K562 (cell line): ENCODE measurements around the gene PLEKHH2. TPM values are rescaled to one million over a fixed set of nuclear protein-coding genes. Genes with fewer than 3 reads are reported as not detected.

Experiments used
- E4F1 ChIP-seq: fragments of 250-450 bp; sonication (Bioruptor Pico); IDR thresholded peaks from 2 replicates; pipeline ENCODE4 v1.5.0; 2021; ENCODE audit warnings: mild to moderate bottlenecking, borderline replicate concordance
- GTF2B ChIP-seq: IDR thresholded peaks from 2 replicates; pipeline ENCODE4 v1.6.1; 2011; ENCODE audit not compliant: insufficient read length; ENCODE audit errors: extremely low read depth
- HMGN3 ChIP-seq: IDR thresholded peaks from 2 replicates; pipeline ENCODE4 v1.6.1; 2011; ENCODE audit warnings: borderline replicate concordance, low read depth, mild to moderate bottlenecking, mixed read lengths, low read length; ENCODE audit not compliant: insufficient read length; ENCODE audit errors: extremely low read depth
- MYNN ChIP-seq, 2 experiments: sonication (generic); formaldehyde crosslinking in 1 of 2; IDR thresholded peaks; 2 replicates each; pipeline versions ENCODE4 v1.5.0 to v1.6.1; 2016 to 2020; ENCODE audit warnings: antibody characterized with exemption in 1 of 2, missing genetic modification reagents in 1 of 2
- POLR2A ChIP-seq: fragments of 450-650 bp; conservative IDR thresholded peaks from 2 replicates; pipeline ENCODE4 v1.6.1; 2016
- RBFOX2 ChIP-seq: fragments of 200-400 bp; formaldehyde crosslinking; IDR thresholded peaks from 2 replicates; pipeline ENCODE4 v1.6.1; 2017; ENCODE audit warnings: low read depth, mild to moderate bottlenecking, low read length, moderate library complexity
- RBM39 ChIP-seq: fragments of 200-400 bp; formaldehyde crosslinking; optimal IDR thresholded peaks from 2 replicates; pipeline ENCODE3; 2018; ENCODE audit warnings: low read depth, low read length
- STAT6 ChIP-seq: sonication (generic); formaldehyde crosslinking; IDR thresholded peaks from 2 replicates; pipeline ENCODE4 v1.8.1; 2023; ENCODE audit warnings: mild to moderate bottlenecking, missing genetic modification reagents
- TAF15 ChIP-seq: fragments of 200-400 bp; formaldehyde crosslinking; IDR thresholded peaks from 2 replicates; pipeline ENCODE4 v1.6.1; 2017; ENCODE audit warnings: mild to moderate bottlenecking, low read depth, low read length, moderate library complexity
- TARDBP ChIP-seq: fragments of 450-650 bp; IDR thresholded peaks from 2 replicates; pipeline ENCODE4 v1.6.1; 2016
- TCF3 ChIP-seq: sonication (generic); formaldehyde crosslinking; IDR thresholded peaks from 2 replicates; pipeline ENCODE4 v1.4.0; 2020; ENCODE audit warnings: mild to moderate bottlenecking, missing genetic modification reagents
- ZBTB43 ChIP-seq: sonication (generic); formaldehyde crosslinking; IDR thresholded peaks from 2 replicates; pipeline ENCODE4 v1.8.0; 2023; ENCODE audit warnings: mild to moderate bottlenecking, missing genetic modification reagents
- ZNF274 ChIP-seq: IDR thresholded peaks from 2 replicates; pipeline ENCODE4 v1.6.1; 2011; ENCODE audit warnings: low read depth, mild to moderate bottlenecking, low read length, moderate library complexity, borderline replicate concordance
- ZNF740 ChIP-seq, 3 experiments: fragments of 200-800 bp in 1 of 3; sonication (Bioruptor generic) in 1 of 3; sonication (generic) in 1 of 3; formaldehyde crosslinking in 1 of 3; IDR thresholded peaks; 2 replicates each; pipeline versions ENCODE4 v1.6.1 to v1.8.0; 2016 to 2022; ENCODE audit warnings: mild to moderate bottlenecking in 2 of 3, missing compliant biosample characterization in 2 of 3, missing genetic modification characterization in 2 of 3, missing genetic modification reagents in 1 of 3
- ZNF778 ChIP-seq: fragments of 450-650 bp; formaldehyde crosslinking; IDR thresholded peaks from 2 replicates; pipeline ENCODE4 v1.4.0; 2020; ENCODE audit warnings: mild to moderate bottlenecking, moderate library complexity
- polyA plus RNA-seq, 8 experiments: library from polyadenylated mRNA; depleted of rRNA in 4 of 8; stranded (reverse) in 5 of 8; unstranded in 3 of 8; fragments of >200 nt; fragmentation: Nextera tagmentation in 2 of 8; fragmentation: Illumina TruSeq in 1 of 8; extraction: Ambion mirVana in 2 of 8; extraction: Trizol in 1 of 8; gene quantifications; 2 replicates each; pipeline versions ENCODE4 v1.2.1 to v1.2.3, GENCODE V29; 2011 to 2014; ENCODE audit warnings: inconsistent platforms in 1 of 8, missing spikeins in 1 of 8
- total RNA-seq, 7 experiments: library from RNA; depleted of rRNA in 6 of 7; stranded (reverse); fragments of >200 nt in 6 of 7; fragmentation: Illumina TruSeq in 2 of 7; extraction: Trizol in 2 of 7; gene quantifications; 2 replicates each; pipeline versions ENCODE4 v1.2.1 to v1.2.3, GENCODE V29; 2011 to 2021; ENCODE audit warnings: low replicate concordance in 1 of 7

The PLEKHH2 gene
- total and polyA plus RNA-seq, 9 of the 15 experiments (the other 6 are each of a cell fraction or from before 2014, with no cell fraction given) = 0.77 to 13.5 (median 2.7) TPM

GRCh38 chr2:43724728-43725526 lies 87.9 kb downstream of the PLEKHH2 start (continued):
- TF ChIP-seq MYNN (IDR thresholded peaks at IDR 0.05) (peak; percentile 62; the same call in 1 of the 2 replicates), MYNN (CRISPR knock-in tag; IDR thresholded peaks at IDR 0.05) (no peak), HMGN3 (peak; percentile 45), E4F1 (CRISPR knock-in tag) (no peak), ZNF778 (no peak), ZNF740 (CRISPR knock-in tag; IDR thresholded peaks at IDR 0.05) (0 out of 2 replicates have a peak, but pooled peaks have one; percentile 19), ZNF740 (tag; IDR thresholded peaks at IDR 0.05) (peak in 1 of 2 experiments; percentile 37; a peak in 1 of 4 replicates), RBFOX2 (no peak), POLR2A (no peak), TAF15 (no peak), TCF3 (CRISPR knock-in tag) (peak; percentile 97), TARDBP (peak; percentile 74; the same call in 1 of the 2 replicates), RBM39 (no peak), ZNF274 (peak; percentile 79; the same call in 1 of the 2 replicates), ZBTB43 (CRISPR knock-in tag) (no peak), STAT6 (CRISPR knock-in tag) (no peak), GTF2B (no peak)
